ENCODE results near the gene RNASE7. TPM values are rescaled to one million over a fixed set of nuclear protein-coding genes. Genes with fewer than 3 reads are reported as not detected.

Gene RNASE7
- total RNA-seq, 2 experiments from 2014 or later: not detected

- POLR2A ChIA-PET: interaction anchor here (0.6 to 2.5 kb wide), 2 partner anchors 36 to 474 kb away, joined by 4 to 17 read pairs; no protein-coding TSS in a partner anchor
These were observed 26.6 kb downstream of the RNASE7 start for GRCh38 chr14:21068521-21069387.

GRCh38 chr14:21069388-21070082 is 27.4 kb downstream of the RNASE7 start:
- H4K20me1 ChIP-seq (ENCODE audit: insufficient read depth, low read length): no peaks in the 10 kb centered on the region
- POLR2A ChIA-PET: no interaction called here
- H3K27ac ChIP-seq (ENCODE audit: low read depth, low read length, poor library complexity, severe bottlenecking): no peak overlapping the region
- H3K4me3 ChIP-seq (ENCODE audit: low read depth, low read length, poor library complexity, severe bottlenecking): peak overlapping the region; percentile 68
- no peaks in the 10 kb centered on the region for H3K36me3 ChIP-seq (ENCODE audit: insufficient read depth, low read length)
- H2AFZ ChIP-seq (ENCODE audit: low read length): peak overlapping the region; percentile 18; the same call in 1 of the 2 replicates
- H3K4me1 ChIP-seq (ENCODE audit: insufficient read depth, low read length, poor library complexity, severe bottlenecking): peaks cover 41% of the 10 kb centered on the region
- TF ChIP-seq EZH2phosphoT487 (IDR thresholded peaks at IDR 0.05; ENCODE audit: borderline replicate concordance, low read depth, low read length): peak; percentile 39; the same call in 1 of the 2 replicates
- TF ChIP-seq, protein P1, sequence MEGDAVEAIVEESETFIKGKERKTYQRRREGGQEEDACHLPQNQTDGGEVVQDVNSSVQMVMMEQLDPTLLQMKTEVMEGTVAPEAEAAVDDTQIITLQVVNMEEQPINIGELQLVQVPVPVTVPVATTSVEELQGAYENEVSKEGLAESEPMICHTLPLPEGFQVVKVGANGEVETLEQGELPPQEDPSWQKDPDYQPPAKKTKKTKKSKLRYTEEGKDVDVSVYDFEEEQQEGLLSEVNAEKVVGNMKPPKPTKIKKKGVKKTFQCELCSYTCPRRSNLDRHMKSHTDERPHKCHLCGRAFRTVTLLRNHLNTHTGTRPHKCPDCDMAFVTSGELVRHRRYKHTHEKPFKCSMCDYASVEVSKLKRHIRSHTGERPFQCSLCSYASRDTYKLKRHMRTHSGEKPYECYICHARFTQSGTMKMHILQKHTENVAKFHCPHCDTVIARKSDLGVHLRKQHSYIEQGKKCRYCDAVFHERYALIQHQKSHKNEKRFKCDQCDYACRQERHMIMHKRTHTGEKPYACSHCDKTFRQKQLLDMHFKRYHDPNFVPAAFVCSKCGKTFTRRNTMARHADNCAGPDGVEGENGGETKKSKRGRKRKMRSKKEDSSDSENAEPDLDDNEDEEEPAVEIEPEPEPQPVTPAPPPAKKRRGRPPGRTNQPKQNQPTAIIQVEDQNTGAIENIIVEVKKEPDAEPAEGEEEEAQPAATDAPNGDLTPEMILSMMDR (conservative IDR thresholded peaks at IDR 0.05; ENCODE audit: low read length): no peak
- no peaks in the 10 kb centered on the region for H3K9me2 ChIP-seq (ENCODE audit: insufficient read depth, low read length)
- intact Hi-C loops (cut with micrococcal nuclease; ENCODE audit: unreplicated experiment): loop anchor here (2.0 kb wide), 1 partner anchor 17 kb away; no protein-coding TSS in a partner anchor
- peak overlapping the region; percentile 87 for H3K4me2 ChIP-seq (ENCODE audit: low read length)
- H3K9me3 ChIP-seq (ENCODE audit: low read length): no peaks in the 10 kb centered on the region
- BruUV-seq (replicated peaks): no TSS peak
- CTCF ChIA-PET (ENCODE audit: unreplicated experiment): interaction anchor here (0.6 to 2.6 kb wide), 3 partner anchors 9 to 34 kb away, joined by 3 to 23 read pairs (median 7); no protein-coding TSS in a partner anchor
- no peaks in the 10 kb centered on the region for H3K79me2 ChIP-seq (ENCODE audit: insufficient read depth, low read depth, low read length)
- DNase-seq (ENCODE audit: low spot score): no peak

More at GRCh38 chr14:21068521-21069387, 26.6 kb downstream of the RNASE7 start:
- Histone ChIP-seq H3K79me2 (ENCODE audit: insufficient read depth, low read depth, low read length) (no peaks in the 10 kb centered on the region), H3K9me3 (ENCODE audit: low read length) (no peaks in the 10 kb centered on the region), H2AFZ (ENCODE audit: low read length) (no peak overlapping the region), H3K4me2 (ENCODE audit: low read length) (0 out of 2 replicates have a peak overlapping the region, but pooled peaks have one; percentile 87), H3K4me1 (ENCODE audit: insufficient read depth, low read length, poor library complexity, severe bottlenecking) (peaks cover 41% of the 10 kb centered on the region), H3K9me2 (ENCODE audit: insufficient read depth, low read length) (no peaks in the 10 kb centered on the region), H3K4me3 (ENCODE audit: low read depth, low read length, poor library complexity, severe bottlenecking) (no peak overlapping the region), H4K20me1 (ENCODE audit: insufficient read depth, low read length) (no peaks in the 10 kb centered on the region), H3K27ac (ENCODE audit: low read depth, low read length, poor library complexity, severe bottlenecking) (no peak overlapping the region), H3K36me3 (ENCODE audit: insufficient read depth, low read length) (no peaks in the 10 kb centered on the region)
- CTCF ChIA-PET (ENCODE audit: unreplicated experiment): interaction anchor here (1.0 to 2.6 kb wide), 4 partner anchors 22 to 54 kb away, joined by 3 to 23 read pairs (median 6); no protein-coding TSS in a partner anchor
- BruUV-seq (replicated peaks): no TSS peak
- TF ChIP-seq EZH2phosphoT487 (IDR thresholded peaks at IDR 0.05; ENCODE audit: borderline replicate concordance, low read depth, low read length): peak; percentile 32; the same call in 1 of the 2 replicates
- TF ChIP-seq, protein P1 (conservative IDR thresholded peaks at IDR 0.05; ENCODE audit: low read length): peak; percentile 74
- DNase-seq (ENCODE audit: low spot score): peak; percentile 76
- intact Hi-C loops (cut with micrococcal nuclease; ENCODE audit: unreplicated experiment): loop anchor here (1.0 kb wide), 2 partner anchors 24 to 36 kb away; no protein-coding TSS in a partner anchor

Data from OCI-LY7 (cell line).